NOMO-1 (cell line): ENCODE results near the gene MACROD2.

ENCODE experiments used
- DNase-seq, 2 experiments: peaks; one replicate each; lab custom pipeline; 2025; ENCODE audit not compliant: unreplicated experiment in 2 of 2; lab: John Stamatoyannopoulos, UW

Gene MACROD2

GRCh38 chr20:14055127-14055742, 59.9 kb downstream of the MACROD2 start:
- DNase-seq, result peak in 1 of 2 experiments; percentile 44

- no peak for DNase-seq
Measured at GRCh38 chr20:14062171-14062570, 66.9 kb downstream of the MACROD2 start.

- DNase-seq, result no peak
Measured at GRCh38 chr20:14062786-14063185, 67.5 kb downstream of the MACROD2 start.

- no peak for DNase-seq
Measured at GRCh38 chr20:14064333-14064732, 69.0 kb downstream of the MACROD2 start.

GRCh38 chr20:14064921-14065320, 69.6 kb downstream of the MACROD2 start:
- no peak for DNase-seq

GRCh38 chr20:14065774-14066173, 70.5 kb downstream of the MACROD2 start:
- no peak for DNase-seq

GRCh38 chr20:14067603-14068002, 72.3 kb downstream of the MACROD2 start:
- DNase-seq, result no peak

- DNase-seq, result peak; percentile 61 to 66
Measured at GRCh38 chr20:14069796-14070195, 74.5 kb downstream of the MACROD2 start.

GRCh38 chr20:14093652-14094051, 98.3 kb downstream of the MACROD2 start:
- no peak for DNase-seq

GRCh38 chr20:14098261-14098660, 102.9 kb downstream of the MACROD2 start:
- no peak for DNase-seq

GRCh38 chr20:14113416-14113815, 118.1 kb downstream of the MACROD2 start:
- DNase-seq, result no peak

- DNase-seq, result no peak
Measured at GRCh38 chr20:14114065-14114704, 118.9 kb downstream of the MACROD2 start.

GRCh38 chr20:14116037-14116436, 120.7 kb downstream of the MACROD2 start:
- DNase-seq, result no peak

GRCh38 chr20:14117768-14118167, 122.5 kb downstream of the MACROD2 start:
- DNase-seq, result no peak

GRCh38 chr20:14126856-14127255, 131.5 kb downstream of the MACROD2 start:
- DNase-seq, result no peak

GRCh38 chr20:14127514-14128223, 132.4 kb downstream of the MACROD2 start:
- DNase-seq, result no peak

GRCh38 chr20:14134004-14134403, 138.7 kb downstream of the MACROD2 start:
- DNase-seq, result no peak

- peak in 1 of 2 experiments; percentile 14 for DNase-seq
Measured at GRCh38 chr20:14142171-14142570, 146.9 kb downstream of the MACROD2 start.

GRCh38 chr20:14142964-14143627, 147.8 kb downstream of the MACROD2 start:
- no peak for DNase-seq

- no peak for DNase-seq
Measured at GRCh38 chr20:14148042-14148441, 152.7 kb downstream of the MACROD2 start.

- no peak for DNase-seq
Measured at GRCh38 chr20:14155361-14155760, 160.0 kb downstream of the MACROD2 start.
